H1 (cell line): ENCODE results near the gene RAD51B. TPM values are rescaled to one million over a fixed set of nuclear protein-coding genes. Genes with fewer than 3 reads are reported as not detected.

ENCODE experiments used
- CTCF ChIA-PET: fragments of 300-600 bp; sonication (Branson Sonifier 250); formaldehyde crosslinking; loops from one replicate; lab custom pipeline; 2021; ENCODE audit not compliant: partially characterized antibody; lab: Charles Lee
- POLR2A ChIA-PET: fragments of 300-600 bp; sonication (Branson Sonifier 250); formaldehyde crosslinking; loops from one replicate; lab custom pipeline; 2021; ENCODE audit warnings: inconsistent platforms; ENCODE audit not compliant: partially characterized antibody; lab: Charles Lee
- DNase-seq, 2 experiments: peaks; one replicate each; pipeline versions ENCODE4 v3.0.0 to v3.0.0-alpha.2; 2010 to 2022; ENCODE audit warnings: low spot score in 2 of 2, low read depth in 1 of 2, mixed read lengths in 1 of 2
- FAIRE-seq: peaks from 2 replicates; lab custom pipeline; 2011; peaks lifted over from hg19 to GRCh38; lab: Jason Lieb, UNC
- H2AFZ ChIP-seq: 2 replicates; pipeline ENCODE4 v1.8.1; 2012; ENCODE audit warnings: low read length, inconsistent platforms
- H2AK5ac ChIP-seq: 2 replicates; pipeline ENCODE4 v1.6.1; 2013; ENCODE audit warnings: low read depth, low read length
- H2BK120ac ChIP-seq: replicated peaks from 2 replicates; pipeline ENCODE3; 2013; ENCODE audit warnings: low read depth, low read length, inconsistent platforms
- H2BK12ac ChIP-seq: 2 replicates; pipeline ENCODE4 v1.6.1; 2013; ENCODE audit warnings: low read depth, low read length
- H2BK15ac ChIP-seq: 2 replicates; pipeline ENCODE4 v1.6.1; 2013; ENCODE audit warnings: low read length
- H2BK20ac ChIP-seq: 2 replicates; pipeline ENCODE4 v1.6.1; 2013; ENCODE audit warnings: low read length
- H2BK5ac ChIP-seq: 2 replicates; pipeline ENCODE4 v1.6.1; 2013; ENCODE audit warnings: low read depth, low read length
- H3K14ac ChIP-seq: 2 replicates; pipeline ENCODE4 v1.6.1; 2013; ENCODE audit warnings: inconsistent platforms; ENCODE audit not compliant: insufficient read length
- H3K18ac ChIP-seq: 2 replicates; pipeline ENCODE4 v1.6.1; 2013; ENCODE audit warnings: low read length; ENCODE audit errors: extremely low read depth
- H3K23ac ChIP-seq: 2 replicates; pipeline ENCODE4 v1.6.1; 2013; ENCODE audit warnings: inconsistent platforms; ENCODE audit not compliant: insufficient read length
- H3K23me2 ChIP-seq: 2 replicates; pipeline ENCODE4 v1.6.1; 2013; ENCODE audit warnings: low read depth, low read length
- H3K27ac ChIP-seq: 2 replicates; pipeline ENCODE4 v1.6.1; 2011; ENCODE audit warnings: low read depth, low read length, inconsistent platforms
- H3K27me3 ChIP-seq, 4 experiments: replicated peaks in 1 of 4; 1 replicate in 1 of 4; 2 replicates in 3 of 4; pipeline versions ENCODE4 v1.6.1 to v1.8.1; 2011 to 2013; ENCODE audit warnings: low read length in 3 of 4, mild to moderate bottlenecking in 3 of 4, inconsistent platforms in 2 of 4, mixed read lengths in 2 of 4, moderate library complexity in 1 of 4; ENCODE audit not compliant: control insufficient read depth in 3 of 4, insufficient read depth in 3 of 4; ENCODE audit errors: extremely low read depth in 1 of 4
- H3K36me3 ChIP-seq, 4 experiments: 2 replicates each; pipeline versions ENCODE4 v1.6.1 to v1.8.1; 2011 to 2013; ENCODE audit warnings: mild to moderate bottlenecking in 4 of 4, low read length in 3 of 4, moderate library complexity in 2 of 4, control low read depth in 1 of 4, inconsistent platforms in 1 of 4; ENCODE audit not compliant: insufficient read depth in 4 of 4, control insufficient read depth in 2 of 4
- H3K4ac ChIP-seq: replicated peaks from 2 replicates; pipeline ENCODE3; 2013; ENCODE audit warnings: low read length, low read depth, mixed read lengths, inconsistent platforms; ENCODE audit not compliant: insufficient read length
- H3K4me1 ChIP-seq, 4 experiments: replicated peaks in 1 of 4; 1 replicate in 1 of 4; 2 replicates in 3 of 4; pipeline versions ENCODE4 v1.6.1 to v1.8.1; 2011 to 2013; ENCODE audit warnings: low read length in 3 of 4, inconsistent platforms in 2 of 4, mixed read lengths in 1 of 4; ENCODE audit not compliant: insufficient read depth in 4 of 4, control insufficient read depth in 3 of 4
- H3K4me2 ChIP-seq, 2 experiments: 2 replicates each; pipeline versions ENCODE4 v1.6.1 to v1.8.1; 2011 to 2013; ENCODE audit warnings: low read depth in 2 of 2, low read length in 2 of 2, control low read depth in 1 of 2, inconsistent platforms in 1 of 2, mild to moderate bottlenecking in 1 of 2; ENCODE audit not compliant: insufficient read depth in 1 of 2
- H3K4me3 ChIP-seq, 4 experiments: fragments of 200-600, 300-600 bp in 1 of 4; sonication (generic), shearing (Covaris generic), sonication (Bioruptor Twin) in 1 of 4; 2 replicates each; pipeline versions ENCODE4 v1.5.1 to v1.8.1; 2011 to 2016; ENCODE audit warnings: low read length in 4 of 4, low read depth in 3 of 4, control low read depth in 2 of 4, inconsistent platforms in 2 of 4, mild to moderate bottlenecking in 2 of 4, mixed read lengths in 1 of 4, moderate library complexity in 1 of 4; ENCODE audit not compliant: insufficient read depth in 2 of 4; ENCODE audit errors: extremely low read depth in 1 of 4
- H3K56ac ChIP-seq: replicated peaks from 2 replicates; pipeline ENCODE3; 2013; ENCODE audit warnings: low read depth, mild to moderate bottlenecking, mixed read lengths, low read length, inconsistent platforms; ENCODE audit not compliant: insufficient read length
- H3K79me1 ChIP-seq: 2 replicates; pipeline ENCODE4 v1.6.1; 2013; ENCODE audit warnings: low read depth, low read length, control low read depth
- H3K79me2 ChIP-seq, 2 experiments: 2 replicates each; pipeline versions ENCODE4 v1.6.1 to v1.8.1; 2012 to 2013; ENCODE audit warnings: low read length in 2 of 2, mild to moderate bottlenecking in 2 of 2, inconsistent platforms in 1 of 2; ENCODE audit not compliant: insufficient read depth in 2 of 2, control insufficient read depth in 1 of 2
- H3K9ac ChIP-seq, 4 experiments: replicated peaks in 1 of 4; 1 replicate in 1 of 4; 2 replicates in 3 of 4; pipeline versions ENCODE4 v1.6.1 to v1.8.1; 2011 to 2013; ENCODE audit warnings: low read depth in 3 of 4, low read length in 3 of 4, control low read depth in 2 of 4, mild to moderate bottlenecking in 2 of 4, moderate library complexity in 2 of 4, inconsistent platforms in 1 of 4; ENCODE audit errors: extremely low read depth in 1 of 4
- H3K9me3 ChIP-seq, 2 experiments: 2 replicates each; pipeline versions ENCODE4 v1.6.1 to v1.8.1; 2012 to 2013; ENCODE audit warnings: mild to moderate bottlenecking in 2 of 2, moderate library complexity in 2 of 2, control low read depth in 1 of 2, inconsistent platforms in 1 of 2, low read depth in 1 of 2, low read length in 1 of 2, mixed read lengths in 1 of 2; ENCODE audit not compliant: insufficient read depth in 2 of 2
- H4K20me1 ChIP-seq, 2 experiments: replicated peaks in 1 of 2; 2 replicates each; pipeline versions ENCODE3 to v1.8.1; 2011 to 2013; ENCODE audit warnings: inconsistent platforms in 2 of 2, low read length in 2 of 2, mild to moderate bottlenecking in 1 of 2; ENCODE audit not compliant: insufficient read depth in 2 of 2, control insufficient read depth in 1 of 2
- H4K5ac ChIP-seq: 2 replicates; pipeline ENCODE4 v1.6.1; 2013; ENCODE audit warnings: low read length, low read depth, mixed read lengths, inconsistent platforms; ENCODE audit not compliant: insufficient read length
- H4K8ac ChIP-seq: 2 replicates; pipeline ENCODE4 v1.8.0; 2013; ENCODE audit warnings: mild to moderate bottlenecking, moderate library complexity, low read length, inconsistent platforms; ENCODE audit not compliant: insufficient read depth; ENCODE audit errors: extremely low read depth
- H4K91ac ChIP-seq: replicated peaks from 2 replicates; pipeline ENCODE3; 2013; ENCODE audit warnings: low read length, mixed read lengths, inconsistent platforms; ENCODE audit not compliant: insufficient read length
- BRCA1 ChIP-seq: IDR thresholded peaks from 2 replicates; pipeline ENCODE4 v1.6.1; 2012; ENCODE audit warnings: low read depth, low read length, improper control_type of control experiment
- CBX8 ChIP-seq: fragments of 300-800, 300-1000 bp; sonication (generic); IDR thresholded peaks from 2 replicates; pipeline ENCODE4 v1.7.1; 2016; ENCODE audit warnings: low read depth, low read length, borderline replicate concordance
- E2F6 ChIP-seq: IDR thresholded peaks from 2 replicates; pipeline ENCODE4 v1.6.1; 2012; ENCODE audit warnings: inconsistent platforms
- JUN ChIP-seq: IDR thresholded peaks from 2 replicates; pipeline ENCODE4 v1.6.1; 2011; ENCODE audit warnings: low read depth, mild to moderate bottlenecking, improper control_type of control experiment, low read length
- NANOG ChIP-seq: IDR thresholded peaks from 2 replicates; pipeline ENCODE4 v1.6.1; 2011; ENCODE audit warnings: low read length, low read depth, mild to moderate bottlenecking, inconsistent platforms; ENCODE audit not compliant: insufficient read depth, poor library complexity, severe bottlenecking
- PHF8 ChIP-seq: fragments of 200-600 bp; sonication (generic); conservative IDR thresholded peaks from 2 replicates; pipeline ENCODE4 v1.7.1; 2012; ENCODE audit warnings: low read depth, mild to moderate bottlenecking, inconsistent platforms, low read length, moderate library complexity
- POLR2A ChIP-seq, 2 experiments: IDR thresholded peaks; 1 replicate in 1 of 2; 2 replicates in 1 of 2; pipeline ENCODE4 v1.6.1; 2011; ENCODE audit warnings: low read depth in 2 of 2, low read length in 2 of 2, mild to moderate bottlenecking in 2 of 2; ENCODE audit errors: control extremely low read depth in 1 of 2
- RFX5 ChIP-seq: IDR thresholded peaks from 2 replicates; pipeline ENCODE4 v1.6.1; 2011; ENCODE audit warnings: low read depth, low read length, improper control_type of control experiment, borderline replicate concordance
- SIN3A ChIP-seq, 2 experiments: IDR thresholded peaks in 1 of 2; conservative IDR thresholded peaks in 1 of 2; 2 replicates each; pipeline ENCODE4 v1.6.1; 2011 to 2012; ENCODE audit warnings: low read length in 2 of 2, improper control_type of control experiment in 1 of 2, low read depth in 1 of 2, mild to moderate bottlenecking in 1 of 2
- SP2 ChIP-seq: IDR thresholded peaks from 2 replicates; pipeline ENCODE4 v1.6.1; 2012; ENCODE audit warnings: mild to moderate bottlenecking, low read length, inconsistent platforms
- TAF7 ChIP-seq: optimal IDR thresholded peaks from 2 replicates; pipeline ENCODE3; 2011; ENCODE audit warnings: low read depth, mild to moderate bottlenecking, inconsistent platforms, low read length, moderate library complexity, borderline replicate concordance
- TCF12 ChIP-seq: IDR thresholded peaks from 2 replicates; pipeline ENCODE4 v1.6.1; 2011; ENCODE audit warnings: low read depth, mild to moderate bottlenecking, low read length
- TEAD4 ChIP-seq: IDR thresholded peaks from 2 replicates; pipeline ENCODE4 v1.6.1; 2012; ENCODE audit warnings: low read depth, low read length, inconsistent platforms, mixed read lengths
- ZNF274 ChIP-seq: IDR thresholded peaks from 2 replicates; pipeline ENCODE4 v1.7.0; 2012; ENCODE audit warnings: low read length, borderline replicate concordance; ENCODE audit errors: extremely low read depth
- WGBS, 2 experiments: shearing (Covaris generic) in 1 of 2; methylation state at CpG; one replicate each; pipeline versions ENCODE4 v1.1.6 to v1.1.7; 2013 to 2015; ENCODE audit warnings: low lambda C conversion rate in 2 of 2, mixed read lengths in 2 of 2, inconsistent platforms in 1 of 2, low coverage in 1 of 2, missing lambda C conversion rate in 1 of 2; ENCODE audit not compliant: insufficient replicate concordance in 2 of 2, insufficient coverage in 1 of 2, insufficient read length in 1 of 2; ENCODE audit errors: extremely low coverage in 1 of 2, missing lambda C conversion rate in 1 of 2; 5-methylcytosine and 5-hydroxymethylcytosine counted together
- polyA plus RNA-seq, 7 experiments: library from polyadenylated mRNA; depleted of rRNA in 3 of 7; stranded (reverse) in 5 of 7; unstranded in 2 of 7; fragments of >200 nt in 5 of 7; fragments of 200-250 nt in 2 of 7; gene quantifications; 1 replicate in 5 of 7; 2 replicates in 1 of 7; 4 replicates in 1 of 7; pipeline versions ENCODE4 v1.2.1 to v1.2.3, GENCODE V29; 2011 to 2013; ENCODE audit warnings: missing spikeins in 2 of 7, mixed read lengths in 2 of 7
- total RNA-seq: library from RNA; stranded (reverse); fragmentation: NEBNext Ultra II Directional; extraction: Animal tissue kit (Norgen Biotek cat#: 25700); gene quantifications from 2 replicates; pipeline ENCODE4 v1.2.1, GENCODE V29; 2021

RAD51B gene
- total and polyA plus RNA-seq, 2 of the 8 experiments (the other 6 are each of a cell fraction or from before 2014, with no cell fraction given) = 3.9 to 14.9 TPM

GRCh38 chr14:67853715-67854114 is 34.1 kb downstream of the RAD51B start:
- Histone ChIP-seq H2BK120ac (no peak overlapping the region), H4K8ac (no peak overlapping the region), H3K4ac (no peak overlapping the region), H3K79me2 (no peaks in the 10 kb centered on the region), H3K14ac (no peak overlapping the region), H3K9ac (no peak overlapping the region), H2BK20ac (no peak overlapping the region), H3K79me1 (no peaks in the 10 kb centered on the region), H3K27ac (no peak overlapping the region), H2BK5ac (no peak overlapping the region), H2BK12ac (no peak overlapping the region), H3K4me2 (no peak overlapping the region), H3K56ac (no peak overlapping the region), H2AK5ac (no peak overlapping the region), H3K23ac (no peak overlapping the region), H3K4me3 (no peak overlapping the region), H3K27me3 (no peaks in the 10 kb centered on the region), H3K36me3 (no peaks in the 10 kb centered on the region), H4K5ac (no peak overlapping the region), H3K18ac (no peak overlapping the region), H3K4me1 (no peaks in the 10 kb centered on the region), H3K23me2 (no peaks in the 10 kb centered on the region), H3K9me3 (no peaks in the 10 kb centered on the region), H2AFZ (no peak overlapping the region), H4K91ac (no peak overlapping the region), H4K20me1 (no peaks in the 10 kb centered on the region), H2BK15ac (no peak overlapping the region)
- 87% methylated on average over 3 of the region's 3 CpGs; no CpG with 5 or more reads in 1 of the 2 experiments for WGBS, 2 experiments
- ChIA-PET POLR2A (no interaction called here), CTCF (interaction anchor here (1.2 kb wide), 1 partner anchor 16 kb away, joined by 6 read pairs; no protein-coding TSS in a partner anchor)
- FAIRE-seq (no peak), DNase-seq (no peak)
- TF ChIP-seq ZNF274 = no peak
- no peak for TF ChIP-seq SIN3A (conservative IDR thresholded peaks at IDR 0.05 in 1 of 2, IDR thresholded peaks at IDR 0.05 in 1 of 2; ENCODE audit: low read depth in 1 of 2, low read length in 2 of 2)
- TF ChIP-seq E2F6 = no peak
- no peak for TF ChIP-seq CBX8
- TF ChIP-seq PHF8 = no peak
- TF ChIP-seq TCF12 = no peak
- TF ChIP-seq TEAD4 = no peak
- TF ChIP-seq BRCA1 = no peak
- TF ChIP-seq TAF7 = no peak
- no peak for TF ChIP-seq NANOG
- no peak for TF ChIP-seq POLR2A (IDR thresholded peaks at IDR 0.05; ENCODE audit: control extremely low read depth in 1 of 2, low read depth in 2 of 2, low read length in 2 of 2)
- TF ChIP-seq RFX5 = no peak
- TF ChIP-seq SP2 = no peak
- TF ChIP-seq JUN = no peak
